ENCODE data around the gene PRICKLE4. TPM values are rescaled to one million over a fixed set of nuclear protein-coding genes. Genes with fewer than 3 reads are reported as not detected.
A peak's percentile ranks its signal among the peaks of the same experiment; 100 is the strongest.

The PRICKLE4 gene
- total and polyA plus RNA-seq, 2 of the 13 experiments (the other 11 are each of a cell fraction or from before 2014, with no cell fraction given): 0.92 to 1.2 TPM

- peak; percentile 19; the same call in 1 of the 2 replicates for TF ChIP-seq CTCF (CRISPR knock-in tag; IDR thresholded peaks at IDR 0.05)
- TF ChIP-seq ZSCAN22 (CRISPR knock-in tag; IDR thresholded peaks at IDR 0.05): no peak
- TF ChIP-seq NFE2L2 (IDR thresholded peaks at IDR 0.05; ENCODE audit: low read length): no peak
- TF ChIP-seq PHF8 (CRISPR knock-in tag; IDR thresholded peaks at IDR 0.05): peak; percentile 66
- TF ChIP-seq SMARCE1 (IDR thresholded peaks at IDR 0.05; ENCODE audit: borderline replicate concordance): no peak
- no peak for TF ChIP-seq PHF5A (CRISPR knock-in tag; IDR thresholded peaks at IDR 0.05; ENCODE audit: low read depth, unreplicated experiment)
- no peak for TF ChIP-seq MYNN (CRISPR knock-in tag; IDR thresholded peaks at IDR 0.05; ENCODE audit: low read depth)
- TF ChIP-seq ZNF784 (CRISPR knock-in tag; IDR thresholded peaks at IDR 0.05; ENCODE audit: borderline replicate concordance): peak; percentile 16; the same call in 1 of the 2 replicates
- no peak for TF ChIP-seq ZNF614 (CRISPR knock-in tag; IDR thresholded peaks at IDR 0.05; ENCODE audit: borderline replicate concordance)
- TF ChIP-seq TERF1 (CRISPR knock-in tag; IDR thresholded peaks at IDR 0.05): no peak
- no peak for TF ChIP-seq TRIM24 (CRISPR knock-in tag; IDR thresholded peaks at IDR 0.05)
- no peak for TF ChIP-seq ELK4 (CRISPR knock-in tag; IDR thresholded peaks at IDR 0.05; ENCODE audit: borderline replicate concordance)
- no peak for TF ChIP-seq THAP8 (CRISPR knock-in tag; IDR thresholded peaks at IDR 0.05; ENCODE audit: borderline replicate concordance)
- no peak for TF ChIP-seq PRMT3 (CRISPR knock-in tag; IDR thresholded peaks at IDR 0.05; ENCODE audit: borderline replicate concordance, low read depth)
- peak; percentile 37 for TF ChIP-seq YY1 (IDR thresholded peaks at IDR 0.05; ENCODE audit: insufficient read depth, insufficient replicate concordance, low read depth, low read length)
- no peak for TF ChIP-seq ADNP (CRISPR knock-in tag; IDR thresholded peaks at IDR 0.05)
- peak; percentile 20; the same call in 1 of the 2 replicates for TF ChIP-seq RAD21 (CRISPR knock-in tag; IDR thresholded peaks at IDR 0.05)
- TF ChIP-seq AKAP8 (CRISPR knock-in tag; IDR thresholded peaks at IDR 0.05): peak; percentile 88; the same call in 1 of the 2 replicates
- TF ChIP-seq ZNF839 (CRISPR knock-in tag; IDR thresholded peaks at IDR 0.05; ENCODE audit: borderline replicate concordance): no peak
- no peak for TF ChIP-seq NFATC3 (CRISPR knock-in tag; IDR thresholded peaks at IDR 0.05)
- no peak for TF ChIP-seq ZKSCAN5 (CRISPR knock-in tag; IDR thresholded peaks at IDR 0.05)
Observed at GRCh38 chr6:41733707-41734665, 46.6 kb upstream of the PRICKLE4 start (continued).

Data from HepG2 (cell line).